HUES6 (cell line): ENCODE measurements around the gene CDC42SE1.
A peak's percentile ranks its signal among the peaks of the same experiment; 100 is the strongest.
"Not testable (repeated sequence)": the region's sequence is repeated elsewhere in the genome, so short reads cannot be mapped to it uniquely, and the experiment has no call there.

Source experiments
- H3K27ac ChIP-seq: 2 replicates; pipeline ENCODE4 v1.7.0; 2013; ENCODE audit warnings: low read depth, mild to moderate bottlenecking, low read length, inconsistent platforms
- H3K27me3 ChIP-seq: 2 replicates; pipeline ENCODE4 v1.6.1; 2013; ENCODE audit warnings: low read length; ENCODE audit not compliant: control insufficient read depth, insufficient read depth
- H3K36me3 ChIP-seq: 2 replicates; pipeline ENCODE4 v1.6.1; 2013; ENCODE audit warnings: low read length; ENCODE audit not compliant: control insufficient read depth, insufficient read depth
- H3K4me1 ChIP-seq: 2 replicates; pipeline ENCODE4 v1.6.1; 2013; ENCODE audit warnings: low read length; ENCODE audit not compliant: control insufficient read depth, insufficient read depth
- H3K4me3 ChIP-seq: 2 replicates; pipeline ENCODE4 v1.5.1; 2013; ENCODE audit warnings: low read depth, low read length
- H3K9ac ChIP-seq: one replicate; pipeline ENCODE4 v1.6.1; 2013; ENCODE audit warnings: mild to moderate bottlenecking, low read length
- H3K9me3 ChIP-seq: 2 replicates; pipeline ENCODE4 v1.6.1; 2013; ENCODE audit warnings: low read depth, low read length; ENCODE audit not compliant: control insufficient read depth, insufficient read depth

CDC42SE1 gene, protein sequence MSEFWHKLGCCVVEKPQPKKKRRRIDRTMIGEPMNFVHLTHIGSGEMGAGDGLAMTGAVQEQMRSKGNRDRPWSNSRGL

DNA sequence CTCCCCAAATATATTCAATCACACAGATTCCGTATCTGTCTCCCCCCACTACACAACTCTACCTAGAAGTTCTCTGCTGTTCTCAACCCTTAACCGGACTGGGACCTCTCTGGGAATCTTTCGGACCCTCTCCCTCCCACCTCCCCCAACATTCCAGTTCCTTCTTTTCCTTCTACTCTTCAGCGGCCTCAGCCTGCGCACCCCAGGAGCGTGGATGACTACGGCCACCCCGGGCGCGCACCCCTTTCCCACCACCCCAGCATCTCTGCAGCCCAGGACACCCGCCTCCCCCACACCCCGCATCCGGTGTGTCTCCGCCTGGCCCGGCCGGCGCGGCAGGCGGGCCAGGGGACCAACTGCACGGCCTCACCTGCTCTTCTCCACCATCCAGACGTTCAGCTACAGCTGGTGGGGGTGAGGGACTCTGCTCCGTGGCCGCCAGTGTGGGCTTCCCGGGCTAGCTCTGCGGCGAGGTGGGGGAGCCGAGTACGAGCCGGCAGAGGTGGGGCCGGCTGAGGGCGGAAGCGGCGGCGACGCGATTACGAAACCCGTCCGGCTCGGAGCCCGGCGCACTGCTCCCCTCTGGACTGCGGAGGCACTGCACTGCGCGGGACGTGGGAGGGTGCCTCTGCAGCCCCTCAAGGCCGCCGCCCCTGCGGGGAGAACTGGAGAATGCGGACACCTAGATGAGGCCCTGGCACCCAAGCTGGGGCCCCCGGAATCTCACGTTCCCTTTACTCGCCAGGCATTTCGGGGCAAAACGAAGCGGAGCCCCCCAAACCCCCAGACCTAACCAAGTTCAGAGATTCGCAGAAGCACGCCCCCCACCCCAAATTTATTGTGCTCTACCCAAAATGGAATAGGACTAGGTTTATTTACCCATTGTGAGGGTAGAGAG, at the start of gene CDC42SE1:
CDC42SE1 (minus strand) TSS at position 514 of the 898 bp plus-strand sequence. CDS start 3,892 bp downstream, outside the sequence.
- H3K4me1 ChIP-seq, result peaks cover 22% of the 10 kb centered on the region

DNA sequence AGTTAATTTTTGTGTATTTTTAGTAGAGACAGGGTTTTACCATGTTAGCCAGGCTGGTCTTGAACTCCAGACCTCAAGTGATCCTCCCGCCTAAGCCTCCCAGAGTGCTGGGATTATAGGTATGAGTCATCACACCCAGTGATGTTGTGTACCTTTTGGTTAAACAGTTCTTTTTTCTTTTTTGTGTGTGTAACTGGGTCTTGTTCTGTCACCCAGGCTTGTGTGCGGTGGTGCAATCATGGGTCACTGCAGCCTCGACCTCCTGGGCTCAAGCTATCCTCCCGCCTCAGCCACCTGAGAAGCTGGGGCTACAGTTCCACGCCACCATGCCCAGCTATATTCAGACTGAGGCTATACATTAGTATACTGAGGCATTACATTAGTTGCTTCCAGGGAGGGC, 48.9 kb upstream of the CDC42SE1 start:
- H3K4me1 ChIP-seq, result no peaks in the 10 kb centered on the region
- no peak overlapping the region for H3K27ac ChIP-seq
- H3K36me3 ChIP-seq, result no peaks in the 10 kb centered on the region
- no peak overlapping the region for H3K4me3 ChIP-seq
- no peaks in the 10 kb centered on the region for H3K9me3 ChIP-seq
- no peak overlapping the region for H3K9ac ChIP-seq
- no peaks in the 10 kb centered on the region for H3K27me3 ChIP-seq

More for the DNA sequence above, at the start of gene CDC42SE1:
- peak within 1 kb of the TSS; percentile 88 for H3K27ac ChIP-seq
- no peaks in the 10 kb centered on the region for H3K9me3 ChIP-seq
- no peaks in the 10 kb centered on the region for H3K27me3 ChIP-seq
- H3K9ac ChIP-seq, result peak within 1 kb of the TSS; percentile 96
- H3K4me3 ChIP-seq, result peak within 1 kb of the TSS; percentile 97
- peaks cover 26% of the 10 kb centered on the region for H3K36me3 ChIP-seq

DNA sequence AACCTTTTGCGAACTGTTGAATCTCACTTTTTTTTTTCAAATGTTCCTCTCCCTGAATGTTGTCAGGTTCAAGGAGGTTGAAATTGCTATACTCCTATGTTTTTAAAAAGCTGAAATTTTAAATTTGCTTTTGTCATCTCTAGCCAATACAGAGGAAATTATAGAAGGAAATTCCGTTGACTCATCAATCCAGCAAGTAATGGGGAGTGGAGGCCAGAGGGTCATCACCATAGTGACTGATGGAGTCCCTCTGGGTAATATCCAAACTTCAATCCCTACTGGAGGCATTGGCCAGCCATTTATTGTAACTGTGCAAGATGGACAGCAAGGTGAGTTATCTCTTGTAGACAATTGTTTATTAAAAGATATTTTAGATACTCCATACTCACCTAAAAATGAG, 47.5 kb upstream of the CDC42SE1 start:
- Histone ChIP-seq H3K36me3 (no peaks in the 10 kb centered on the region), H3K4me3 (no peak overlapping the region), H3K9ac (no peak overlapping the region), H3K9me3 (no peaks in the 10 kb centered on the region), H3K27ac (no peak overlapping the region), H3K4me1 (no peaks in the 10 kb centered on the region), H3K27me3 (no peaks in the 10 kb centered on the region)

GRCh38 chr1:151104630-151105029, 45.2 kb upstream of the CDC42SE1 start:
- Histone ChIP-seq H3K9me3 (no peaks in the 10 kb centered on the region), H3K27me3 (no peaks in the 10 kb centered on the region), H3K27ac (no peak overlapping the region), H3K36me3 (no peaks in the 10 kb centered on the region), H3K4me3 (no peak overlapping the region), H3K4me1 (no peaks in the 10 kb centered on the region), H3K9ac (no peak overlapping the region)

GRCh38 chr1:151098126-151098525, 38.7 kb upstream of the CDC42SE1 start:
- no peaks in the 10 kb centered on the region for H3K4me1 ChIP-seq
- H3K27ac ChIP-seq, result no peak overlapping the region
- H3K27me3 ChIP-seq, result no peaks in the 10 kb centered on the region
- H3K4me3 ChIP-seq, result no peak overlapping the region
- H3K36me3 ChIP-seq, result no peaks in the 10 kb centered on the region
- H3K9me3 ChIP-seq, result no peaks in the 10 kb centered on the region
- no peak overlapping the region for H3K9ac ChIP-seq

- H3K9ac ChIP-seq, H3K36me3 ChIP-seq, H3K27ac ChIP-seq, H3K9me3 ChIP-seq, H3K4me1 ChIP-seq, H3K4me3 ChIP-seq, H3K27me3 ChIP-seq: not testable (repeated sequence)
These were observed 38.0 kb upstream of the CDC42SE1 start for GRCh38 chr1:151097426-151097825.

DNA sequence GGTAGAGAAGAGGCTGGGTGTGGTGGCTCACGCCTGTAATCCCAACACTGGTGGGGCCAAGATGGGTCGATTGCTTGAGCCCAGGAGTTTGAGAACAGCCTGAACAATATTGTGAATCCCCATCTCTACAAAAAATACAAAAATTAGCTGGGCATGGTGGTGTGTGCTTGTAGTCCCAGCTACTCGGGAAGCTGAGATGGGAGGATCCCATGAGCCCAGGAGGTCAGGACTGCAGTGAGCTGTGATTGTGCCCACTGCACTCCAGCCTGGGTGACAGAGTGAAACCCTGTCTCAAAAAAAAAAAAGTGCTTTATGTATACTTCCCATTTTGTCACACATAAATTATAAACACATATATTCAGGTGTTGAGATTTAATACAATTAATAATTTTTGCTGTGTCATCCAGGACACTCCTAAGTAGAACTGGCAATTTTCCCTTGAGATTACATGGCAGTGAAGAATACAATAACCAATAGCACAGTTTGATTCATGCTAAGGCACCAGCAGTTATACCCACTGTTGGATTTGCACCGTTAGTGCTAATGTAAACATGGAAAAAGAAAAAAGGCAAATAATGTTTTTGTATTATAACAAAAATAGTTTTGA, 26.6 kb upstream of the CDC42SE1 start:
- Histone ChIP-seq H3K36me3 (no peaks in the 10 kb centered on the region), H3K9me3 (no peaks in the 10 kb centered on the region), H3K9ac (no peak overlapping the region), H3K27ac (no peak overlapping the region), H3K4me3 (no peak overlapping the region), H3K4me1 (0 out of 2 replicates have a peak, but pooled peaks cover 3% of the 10 kb centered on the region), H3K27me3 (no peaks in the 10 kb centered on the region)

DNA sequence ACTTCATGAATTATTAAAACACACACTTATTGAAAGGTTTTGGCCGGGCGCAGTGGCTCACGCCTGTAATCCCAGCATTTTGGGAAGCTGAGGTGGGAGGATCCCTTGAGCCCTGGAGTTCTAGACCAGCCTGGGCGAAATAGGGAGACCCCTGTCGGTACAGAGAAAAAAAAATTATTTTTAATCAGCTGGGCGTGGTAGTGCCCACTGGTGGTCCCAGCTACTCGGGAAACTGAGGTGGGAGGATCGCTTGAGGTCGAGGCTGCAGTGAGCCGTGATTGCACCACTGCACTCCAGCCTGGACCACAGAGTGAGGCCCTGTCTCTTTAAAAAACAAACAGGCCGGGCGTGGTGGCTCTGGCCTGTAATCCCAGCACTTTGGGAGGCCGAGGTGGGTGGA, 12.8 kb upstream of the CDC42SE1 start:
- peaks cover 5% of the 10 kb centered on the region for H3K36me3 ChIP-seq
- no peaks in the 10 kb centered on the region for H3K9me3 ChIP-seq
- H3K9ac ChIP-seq, result no peak overlapping the region
- H3K4me3 ChIP-seq, result no peak overlapping the region
- no peak overlapping the region for H3K27ac ChIP-seq
- H3K4me1 ChIP-seq, result no peaks in the 10 kb centered on the region
- H3K27me3 ChIP-seq, result no peaks in the 10 kb centered on the region

DNA sequence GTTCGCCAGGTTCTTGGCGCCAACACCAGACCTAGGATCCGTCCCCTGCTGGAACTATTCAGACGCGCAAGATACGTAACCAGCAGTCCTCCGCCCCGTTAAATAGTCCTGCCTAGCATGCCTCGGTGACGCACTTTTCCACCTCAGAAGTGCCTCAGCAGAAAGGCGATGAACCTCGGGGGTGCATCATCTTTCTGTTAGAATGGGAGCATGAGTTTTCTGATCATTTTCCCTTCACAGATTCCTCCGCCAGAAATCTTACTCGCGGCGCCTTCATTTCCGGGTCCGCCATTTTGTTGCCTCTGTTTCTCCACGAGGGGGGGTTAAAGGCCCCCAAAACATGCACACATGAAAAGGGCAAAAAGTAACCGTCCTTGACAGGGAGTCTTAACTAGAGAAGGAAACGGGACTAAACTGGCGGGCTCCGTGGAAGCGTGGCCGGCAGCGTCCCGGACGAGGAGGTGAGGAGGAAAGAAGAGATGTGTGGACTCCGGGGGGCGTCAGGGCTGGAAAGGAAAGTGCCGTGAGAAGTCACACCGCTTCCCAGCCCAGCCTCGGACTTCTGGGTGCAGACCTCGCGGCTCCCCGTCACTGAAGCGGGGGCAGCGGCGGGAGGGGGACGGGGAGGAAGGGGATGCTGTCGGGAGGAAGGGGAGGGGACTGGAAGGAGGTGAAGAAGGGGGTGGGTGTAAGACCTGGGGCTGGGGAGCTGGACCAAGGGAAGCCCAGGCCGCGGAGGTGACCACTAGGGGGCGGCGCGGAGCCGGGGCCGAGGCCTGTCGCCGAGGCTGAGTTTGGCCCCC, 11.3 kb upstream of the CDC42SE1 start, which contains the start of gene GABPB2:
GABPB2 (plus strand) TSS at position 288 of the 803 bp plus-strand sequence. CDS start 17,429 bp downstream, outside the sequence.
- Histone ChIP-seq H3K4me3 (peak within 1 kb of the TSS; percentile 79), H3K27me3 (no peaks in the 10 kb centered on the region), H3K4me1 (no peaks in the 10 kb centered on the region), H3K9ac (peak within 1 kb of the TSS; percentile 91), H3K36me3 (peaks cover 14% of the 10 kb centered on the region), H3K9me3 (no peaks in the 10 kb centered on the region), H3K27ac (peak within 1 kb of the TSS; percentile 88)

DNA sequence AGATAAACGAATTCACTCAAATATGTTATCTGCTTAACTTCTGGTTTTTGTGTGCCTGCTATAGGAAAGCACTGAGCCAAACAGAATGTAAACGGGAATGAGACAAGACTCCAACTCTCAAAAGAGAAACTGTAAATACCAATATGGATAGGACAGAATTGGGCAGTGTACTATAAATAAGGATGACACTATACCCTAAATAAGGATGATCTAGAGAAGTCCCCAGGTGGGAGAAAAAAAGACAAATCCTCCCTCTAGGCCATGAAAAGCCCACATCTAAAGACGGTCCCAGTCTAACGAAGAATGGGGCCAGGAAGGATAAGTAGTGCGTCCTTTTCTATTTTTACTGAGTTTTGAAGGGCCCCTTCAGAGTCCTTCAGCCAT, 9.7 kb upstream of the CDC42SE1 start:
- no peak overlapping the region for H3K9ac ChIP-seq
- no peak overlapping the region for H3K27ac ChIP-seq

More for the DNA sequence above, 9.7 kb upstream of the CDC42SE1 start:
- no peaks in the 10 kb centered on the region for H3K9me3 ChIP-seq
- H3K4me1 ChIP-seq, result peaks cover 3% of the 10 kb centered on the region; the same call in 1 of the 2 replicates
- peaks cover 14% of the 10 kb centered on the region for H3K36me3 ChIP-seq
- no peaks in the 10 kb centered on the region for H3K27me3 ChIP-seq
- no peak overlapping the region for H3K4me3 ChIP-seq
